Erythroblast (primary cell): Measurements from ENCODE around the gene MRC2.

Experiments used
- GATA1 ChIP-seq: IDR thresholded peaks from 2 replicates; pipeline ENCODE4 v1.6.1; 2011; ENCODE audit warnings: low read depth, mild to moderate bottlenecking, control low read depth, low read length, moderate library complexity
- POLR2A ChIP-seq: IDR thresholded peaks from 2 replicates; pipeline ENCODE4 v1.6.1; 2011; ENCODE audit warnings: mild to moderate bottlenecking, low read length

GRCh38 chr17:62675260-62675659 is 47.8 kb downstream of the MRC2 start:
- TF ChIP-seq POLR2A (no peak), GATA1 (no peak)
